K562 (cell line): Measurements from ENCODE around the gene SLC9B2. TPM values are rescaled to one million over a fixed set of nuclear protein-coding genes. Genes with fewer than 3 reads are reported as not detected.

Experiments
- ATAC-seq: fragments of 200-7000 bp; cut with Tn5 transposase; 3 replicates; pipeline ENCODE4 v1.9.1; 2020; ENCODE audit warnings: moderate library complexity
- BruUV-seq: library from RNA; stranded (reverse); fragments of 400-500 nt; replicated peaks from 2 replicates; lab custom pipeline; 2021; lab: Mats Ljungman, UMichigan
- CTCF ChIA-PET: fragments of 300-600 bp; formaldehyde crosslinking; extraction: SDS; loops from one replicate; lab custom pipeline; 2021; ENCODE audit warnings: low intra/inter-chr PET ratio; lab: Yijun Ruan, JAX
- POLR2A ChIA-PET: fragments of 300-600, 350-650 bp; sonication (Branson Sonifier 250); formaldehyde crosslinking; extraction: SDS; loops from one replicate; lab custom pipeline; 2021; ENCODE audit warnings: antibody characterized with exemption, inconsistent platforms; lab: Yijun Ruan, JAX
- DNase-seq, 4 experiments: peaks; one replicate each; pipeline versions ENCODE4 v3.0.0 to v3.0.0-alpha.2; 2011 to 2018; ENCODE audit warnings: low spot score in 3 of 4, mixed read lengths in 3 of 4; ENCODE audit errors: extremely low read depth in 1 of 4
- FAIRE-seq: peaks from 2 replicates; lab custom pipeline; 2011; peaks lifted over from hg19 to GRCh38; lab: Jason Lieb, UNC
- H2AFZ ChIP-seq: 2 replicates; pipeline ENCODE4 v1.6.0; 2011; ENCODE audit warnings: low read depth, low read length, control low read depth, inconsistent platforms
- H3K27ac ChIP-seq: fragments of 200-600 bp; 3 replicates; pipeline ENCODE4 v1.8.0; 2011; ENCODE audit warnings: low read depth, mild to moderate bottlenecking, control low read depth, inconsistent platforms, low read length, moderate library complexity, mixed read lengths; ENCODE audit errors: extremely low read depth
- H3K27me3 ChIP-seq, 2 experiments: fragments of 300-600 bp in 1 of 2; 2 replicates in 1 of 2; 3 replicates in 1 of 2; pipeline versions ENCODE4 v1.6.0 to v1.8.0; 2011; ENCODE audit warnings: inconsistent platforms in 2 of 2, low read length in 2 of 2, mild to moderate bottlenecking in 1 of 2, mixed read lengths in 1 of 2, moderate library complexity in 1 of 2; ENCODE audit not compliant: control insufficient read depth in 2 of 2, insufficient read depth in 2 of 2
- H3K36me3 ChIP-seq: fragments of 300-600 bp; 3 replicates; pipeline ENCODE4 v1.8.0; 2011; ENCODE audit warnings: mild to moderate bottlenecking, low read length, inconsistent platforms; ENCODE audit not compliant: control insufficient read depth, insufficient read depth
- H3K4me1 ChIP-seq, 2 experiments: fragments of 200-600 bp in 1 of 2; replicated peaks in 1 of 2; 2 replicates in 1 of 2; 3 replicates in 1 of 2; pipeline versions ENCODE4 v1.5.1 to v1.8.0; 2011; ENCODE audit warnings: inconsistent platforms in 2 of 2, low read length in 2 of 2, mild to moderate bottlenecking in 1 of 2, mixed read lengths in 1 of 2, moderate library complexity in 1 of 2; ENCODE audit not compliant: control insufficient read depth in 2 of 2, insufficient read depth in 2 of 2
- H3K4me2 ChIP-seq: 2 replicates; pipeline ENCODE4 v1.6.1; 2011; ENCODE audit warnings: low read length, control low read depth, inconsistent platforms, mixed read lengths; ENCODE audit not compliant: insufficient read depth
- H3K4me3 ChIP-seq: fragments of 200-600 bp; sonication (generic), shearing (Covaris generic); 2 replicates; pipeline ENCODE4 v1.5.1; 2016; ENCODE audit warnings: control low read depth, inconsistent platforms
- H3K79me2 ChIP-seq: fragments of 200-600 bp; 3 replicates; pipeline ENCODE4 v1.8.0; 2011; ENCODE audit warnings: low read length, inconsistent platforms; ENCODE audit not compliant: control insufficient read depth, insufficient read depth
- H3K9ac ChIP-seq, 2 experiments: 2 replicates each; pipeline versions ENCODE4 v1.6.0 to v1.6.1; 2011; ENCODE audit warnings: low read depth in 2 of 2, low read length in 2 of 2, control low read depth in 1 of 2, inconsistent platforms in 1 of 2, mild to moderate bottlenecking in 1 of 2, mixed read lengths in 1 of 2; ENCODE audit not compliant: insufficient read depth in 1 of 2
- H3K9me1 ChIP-seq: one replicate; pipeline ENCODE4 v1.6.0; 2011; ENCODE audit warnings: inconsistent platforms, mild to moderate bottlenecking, low read length, moderate library complexity; ENCODE audit not compliant: control insufficient read depth, insufficient read depth
- H3K9me3 ChIP-seq: replicated peaks from 2 replicates; pipeline ENCODE4 v1.5.1; 2011; ENCODE audit warnings: low read depth, low read length, inconsistent platforms; ENCODE audit not compliant: control insufficient read depth, insufficient read depth
- H4K20me1 ChIP-seq: replicated peaks from 2 replicates; pipeline ENCODE4 v1.6.1; 2011; ENCODE audit warnings: low read length, inconsistent platforms, mixed read lengths; ENCODE audit not compliant: control insufficient read depth, insufficient read depth
- BRD9 ChIP-seq: fragments of 450-650 bp; IDR thresholded peaks from 2 replicates; pipeline ENCODE4 v1.6.1; 2018; ENCODE audit warnings: low read depth; ENCODE audit not compliant: partially characterized antibody
- CREBBP ChIP-seq: IDR thresholded peaks from one replicate; pipeline ENCODE4 v1.6.1; 2012; ENCODE audit warnings: low read depth, mild to moderate bottlenecking, control low read depth, inconsistent platforms, low read length
- E4F1 ChIP-seq: fragments of 250-450 bp; sonication (Bioruptor Pico); IDR thresholded peaks from 2 replicates; pipeline ENCODE4 v1.5.0; 2021; ENCODE audit warnings: mild to moderate bottlenecking, borderline replicate concordance
- MTF1 ChIP-seq: fragments of 250-450 bp; sonication (Bioruptor Pico); IDR thresholded peaks from 2 replicates; pipeline ENCODE4 v1.9.0; 2021; ENCODE audit warnings: moderate library complexity, mild to moderate bottlenecking, inconsistent platforms, borderline replicate concordance
- TGIF2 ChIP-seq: sonication (generic); formaldehyde crosslinking; IDR thresholded peaks from 2 replicates; pipeline ENCODE4 v1.8.1; 2022; ENCODE audit warnings: mild to moderate bottlenecking, missing genetic modification reagents, moderate library complexity
- ZBTB7A ChIP-seq: IDR thresholded peaks from 2 replicates; pipeline ENCODE4 v1.6.1; 2011; ENCODE audit warnings: low read depth, mild to moderate bottlenecking, low read length, moderate library complexity, borderline replicate concordance; ENCODE audit not compliant: control insufficient read depth
- ZNF140 ChIP-seq: fragments of 250-450 bp; sonication (Bioruptor Pico); IDR thresholded peaks from 2 replicates; pipeline ENCODE4 v1.8.0; 2021; ENCODE audit warnings: moderate library complexity, mild to moderate bottlenecking, inconsistent platforms
- ZNF780A ChIP-seq: fragments of 250-450 bp; sonication (Bioruptor Pico); IDR thresholded peaks from 2 replicates; pipeline ENCODE4 v1.5.0; 2021; ENCODE audit warnings: mild to moderate bottlenecking
- WGBS: fragments of 100-300 bp; shearing (Covaris generic); methylation state at CpG from one replicate; pipeline ENCODE4 v1.1.6; 2016; ENCODE audit warnings: low coverage, mixed read lengths; ENCODE audit not compliant: insufficient coverage; ENCODE audit errors: missing lambda C conversion rate; 5-methylcytosine and 5-hydroxymethylcytosine counted together
- in situ Hi-C: fragments of 300-500 bp; cut with MboI; formaldehyde crosslinking; loops from 4 replicates; pipeline ENCODE4 v1.15.0; 2018; ENCODE audit warnings: inconsistent platforms, mixed read lengths
- intact Hi-C: fragments of 100-400 bp; cut with micrococcal nuclease; formaldehyde crosslinking; loops from 2 replicates; pipeline ENCODE4 v1.14.2; 2022
- polyA plus RNA-seq, 8 experiments: library from polyadenylated mRNA; depleted of rRNA in 4 of 8; stranded (reverse) in 5 of 8; unstranded in 3 of 8; fragments of >200 nt; fragmentation: Nextera tagmentation in 2 of 8; fragmentation: Illumina TruSeq in 1 of 8; extraction: Ambion mirVana in 2 of 8; extraction: Trizol in 1 of 8; gene quantifications; 2 replicates each; pipeline versions ENCODE4 v1.2.1 to v1.2.3, GENCODE V29; 2011 to 2014; ENCODE audit warnings: inconsistent platforms in 1 of 8, missing spikeins in 1 of 8
- total RNA-seq, 7 experiments: library from RNA; depleted of rRNA in 6 of 7; stranded (reverse); fragments of >200 nt in 6 of 7; fragmentation: Illumina TruSeq in 2 of 7; extraction: Trizol in 2 of 7; gene quantifications; 2 replicates each; pipeline versions ENCODE4 v1.2.1 to v1.2.3, GENCODE V29; 2011 to 2021; ENCODE audit warnings: low replicate concordance in 1 of 7
- TF ChIP-seq, protein P1 (sequence below): fragments of 450-650 bp; IDR thresholded peaks from 2 replicates; pipeline ENCODE4 v1.6.1; 2016; ENCODE audit warnings: low read depth
- TF ChIP-seq, protein P2 (sequence below): sonication (generic); formaldehyde crosslinking; IDR thresholded peaks from 2 replicates; pipeline ENCODE4 v1.8.1; 2023; ENCODE audit warnings: mild to moderate bottlenecking, missing genetic modification reagents

The SLC9B2 gene
- total and polyA plus RNA-seq, 9 of the 15 experiments (the other 6 are each of a cell fraction or from before 2014, with no cell fraction given), result 6.6 to 14.6 (median 11.4) TPM

DNA sequence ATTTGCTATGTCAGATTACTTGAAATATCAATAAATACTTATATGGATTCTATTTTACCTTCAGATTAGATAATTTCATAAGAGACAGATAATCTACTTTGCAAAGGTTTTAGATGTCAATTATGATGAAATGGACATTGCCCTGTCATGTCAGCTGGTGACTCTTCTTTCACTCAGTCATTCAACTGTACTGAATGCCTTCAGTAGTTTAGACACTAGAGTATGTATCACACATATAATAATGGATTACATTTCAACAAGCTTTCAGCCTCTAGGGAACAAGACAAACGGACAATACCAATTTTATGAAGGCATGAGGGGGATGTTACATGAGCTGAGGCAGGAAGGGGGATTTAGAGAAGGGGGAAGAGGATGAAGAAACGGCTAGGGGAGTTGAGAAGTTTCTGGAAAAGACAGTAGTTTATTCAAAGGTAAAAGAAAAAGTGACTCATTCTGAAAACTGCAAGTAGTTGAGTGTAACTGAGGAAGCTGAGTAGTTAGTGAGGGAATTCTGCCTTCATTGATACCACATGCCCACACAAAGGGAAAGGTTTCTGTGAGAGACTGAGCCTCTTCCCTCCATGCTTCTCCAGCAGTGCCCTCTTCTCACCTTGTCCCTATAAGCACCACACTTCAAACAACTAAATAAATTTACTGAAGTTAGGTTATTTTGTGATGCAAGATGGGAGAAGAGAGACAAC is 25.7 kb downstream of the SLC9B2 start:
- H3K9me1 ChIP-seq, result no peaks in the 10 kb centered on the region
- H3K27me3 ChIP-seq, result no peaks in the 10 kb centered on the region
- intact Hi-C loops (no loop called here), in situ Hi-C loops (no loop called here)
- no peaks in the 10 kb centered on the region for H3K36me3 ChIP-seq
- H3K4me1 ChIP-seq, result no peaks in the 10 kb centered on the region
- no peak for DNase-seq
- H3K9me3 ChIP-seq, result no peaks in the 10 kb centered on the region
- POLR2A ChIA-PET, result interaction anchor here (1.5 kb wide), 1 partner anchor 9 kb away, joined by 3 read pairs; no protein-coding TSS in a partner anchor
- FAIRE-seq, result no peak
- ATAC-seq, result no peak
- H3K9ac ChIP-seq, result no peak overlapping the region
- no peak overlapping the region for H3K4me3 ChIP-seq
- 50% methylated on average over 2 of the region's 2 CpGs for WGBS
- no peak overlapping the region for H2AFZ ChIP-seq
- H3K79me2 ChIP-seq, result no peaks in the 10 kb centered on the region
- H4K20me1 ChIP-seq, result no peaks in the 10 kb centered on the region
- no TSS peak for BruUV-seq
- CTCF ChIA-PET, result no interaction called here
- H3K4me2 ChIP-seq, result no peak overlapping the region
- H3K27ac ChIP-seq, result no peak overlapping the region
- no peak for TF ChIP-seq ZNF780A (CRISPR knock-in tag)
- TF ChIP-seq, protein P1, sequence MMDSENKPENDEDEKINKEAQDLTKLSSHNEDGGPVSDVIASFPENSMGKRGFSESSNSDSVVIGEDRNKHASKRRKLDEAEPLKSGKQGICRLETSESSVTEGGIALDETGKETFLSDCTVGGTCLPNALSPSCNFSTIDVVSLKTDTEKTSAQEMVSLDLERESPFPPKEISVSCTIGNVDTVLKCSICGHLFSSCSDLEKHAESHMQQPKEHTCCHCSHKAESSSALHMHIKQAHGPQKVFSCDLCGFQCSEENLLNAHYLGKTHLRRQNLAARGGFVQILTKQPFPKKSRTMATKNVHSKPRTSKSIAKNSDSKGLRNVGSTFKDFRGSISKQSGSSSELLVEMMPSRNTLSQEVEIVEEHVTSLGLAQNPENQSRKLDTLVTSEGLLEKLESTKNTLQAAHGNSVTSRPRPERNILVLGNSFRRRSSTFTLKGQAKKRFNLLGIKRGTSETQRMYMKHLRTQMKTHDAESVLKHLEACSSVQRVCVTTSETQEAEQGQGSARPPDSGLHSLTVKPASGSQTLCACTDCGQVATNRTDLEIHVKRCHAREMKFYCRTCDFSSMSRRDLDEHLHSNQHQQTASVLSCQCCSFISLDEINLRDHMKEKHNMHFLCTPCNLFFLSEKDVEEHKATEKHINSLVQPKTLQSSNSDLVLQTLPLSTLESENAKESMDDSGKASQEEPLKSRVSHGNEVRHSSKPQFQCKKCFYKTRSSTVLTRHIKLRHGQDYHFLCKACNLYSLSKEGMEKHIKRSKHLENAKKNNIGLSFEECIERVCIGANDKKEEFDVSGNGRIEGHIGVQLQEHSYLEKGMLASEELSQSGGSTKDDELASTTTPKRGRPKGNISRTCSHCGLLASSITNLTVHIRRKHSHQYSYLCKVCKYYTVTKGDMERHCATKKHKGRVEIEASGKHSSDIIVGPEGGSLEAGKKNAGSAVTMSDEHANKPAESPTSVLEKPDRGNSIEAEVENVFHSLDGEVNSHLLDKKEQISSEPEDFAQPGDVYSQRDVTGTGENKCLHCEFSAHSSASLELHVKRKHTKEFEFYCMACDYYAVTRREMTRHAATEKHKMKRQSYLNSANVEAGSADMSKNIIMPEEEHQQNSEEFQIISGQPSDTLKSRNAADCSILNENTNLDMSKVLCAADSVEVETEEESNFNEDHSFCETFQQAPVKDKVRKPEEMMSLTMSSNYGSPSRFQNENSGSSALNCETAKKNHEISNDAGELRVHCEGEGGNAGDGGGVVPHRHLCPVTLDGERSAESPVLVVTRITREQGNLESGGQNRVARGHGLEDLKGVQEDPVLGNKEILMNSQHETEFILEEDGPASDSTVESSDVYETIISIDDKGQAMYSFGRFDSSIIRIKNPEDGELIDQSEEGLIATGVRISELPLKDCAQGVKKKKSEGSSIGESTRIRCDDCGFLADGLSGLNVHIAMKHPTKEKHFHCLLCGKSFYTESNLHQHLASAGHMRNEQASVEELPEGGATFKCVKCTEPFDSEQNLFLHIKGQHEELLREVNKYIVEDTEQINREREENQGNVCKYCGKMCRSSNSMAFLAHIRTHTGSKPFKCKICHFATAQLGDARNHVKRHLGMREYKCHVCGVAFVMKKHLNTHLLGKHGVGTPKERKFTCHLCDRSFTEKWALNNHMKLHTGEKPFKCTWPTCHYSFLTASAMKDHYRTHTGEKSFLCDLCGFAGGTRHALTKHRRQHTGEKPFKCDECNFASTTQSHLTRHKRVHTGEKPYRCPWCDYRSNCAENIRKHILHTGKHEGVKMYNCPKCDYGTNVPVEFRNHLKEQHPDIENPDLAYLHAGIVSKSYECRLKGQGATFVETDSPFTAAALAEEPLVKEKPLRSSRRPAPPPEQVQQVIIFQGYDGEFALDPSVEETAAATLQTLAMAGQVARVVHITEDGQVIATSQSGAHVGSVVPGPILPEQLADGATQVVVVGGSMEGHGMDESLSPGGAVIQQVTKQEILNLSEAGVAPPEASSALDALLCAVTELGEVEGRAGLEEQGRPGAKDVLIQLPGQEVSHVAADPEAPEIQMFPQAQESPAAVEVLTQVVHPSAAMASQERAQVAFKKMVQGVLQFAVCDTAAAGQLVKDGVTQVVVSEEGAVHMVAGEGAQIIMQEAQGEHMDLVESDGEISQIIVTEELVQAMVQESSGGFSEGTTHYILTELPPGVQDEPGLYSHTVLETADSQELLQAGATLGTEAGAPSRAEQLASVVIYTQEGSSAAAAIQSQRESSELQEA, result no peak
- TF ChIP-seq ZNF140 (CRISPR knock-in tag), result no peak
- TF ChIP-seq CREBBP, result no peak
- no peak for TF ChIP-seq E4F1 (CRISPR knock-in tag)
- TF ChIP-seq TGIF2, result no peak
- TF ChIP-seq, protein P2, sequence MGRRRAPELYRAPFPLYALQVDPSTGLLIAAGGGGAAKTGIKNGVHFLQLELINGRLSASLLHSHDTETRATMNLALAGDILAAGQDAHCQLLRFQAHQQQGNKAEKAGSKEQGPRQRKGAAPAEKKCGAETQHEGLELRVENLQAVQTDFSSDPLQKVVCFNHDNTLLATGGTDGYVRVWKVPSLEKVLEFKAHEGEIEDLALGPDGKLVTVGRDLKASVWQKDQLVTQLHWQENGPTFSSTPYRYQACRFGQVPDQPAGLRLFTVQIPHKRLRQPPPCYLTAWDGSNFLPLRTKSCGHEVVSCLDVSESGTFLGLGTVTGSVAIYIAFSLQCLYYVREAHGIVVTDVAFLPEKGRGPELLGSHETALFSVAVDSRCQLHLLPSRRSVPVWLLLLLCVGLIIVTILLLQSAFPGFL (CRISPR knock-in tag), result no peak
- TF ChIP-seq ZBTB7A, result no peak
- TF ChIP-seq MTF1 (CRISPR knock-in tag), result no peak
- no peak for TF ChIP-seq BRD9
